ENCODE results near the gene USP27X. TPM values are rescaled to one million over a fixed set of nuclear protein-coding genes. Genes with fewer than 3 reads are reported as not detected.

The USP27X gene
- total RNA-seq = 3.1 and 3.4 TPM in 2 replicates

GRCh38 chrX:49878834-49879655 lies at the start of gene USP27X:
Gene USP27X, plus strand, starts transcription at chrX:49879484. Its CDS starts 824 bp downstream, at chrX:49880308.
- H3K27me3 ChIP-seq (ENCODE audit: control insufficient read depth, insufficient read depth, low read length) = no peaks in the 10 kb centered on the region
- peak; percentile 34 for DNase-seq (ENCODE audit: low read depth)

GRCh38 chrX:49838374-49838773 lies 40.9 kb upstream of the USP27X start:
- Histone ChIP-seq H3K4me3 (ENCODE audit: low read depth, low read length) (no peak overlapping the region), H3K36me3 (ENCODE audit: control insufficient read depth, insufficient read depth, low read length) (no peaks in the 10 kb centered on the region), H3K27me3 (ENCODE audit: control insufficient read depth, insufficient read depth, low read length) (no peaks in the 10 kb centered on the region)
- peak; percentile 63 for TF ChIP-seq CTCF (IDR thresholded peaks at IDR 0.05; ENCODE audit: insufficient read depth, low read length, poor library complexity, severe bottlenecking)
- no peak for DNase-seq (ENCODE audit: low read depth)

More at GRCh38 chrX:49878834-49879655, at the start of gene USP27X:
- TF ChIP-seq CTCF (IDR thresholded peaks at IDR 0.05; ENCODE audit: insufficient read depth, low read length, poor library complexity, severe bottlenecking) = peak; percentile 56
- H3K4me3 ChIP-seq (ENCODE audit: low read depth, low read length) = peak within 1 kb of the TSS; percentile 61
- no peaks in the 10 kb centered on the region for H3K36me3 ChIP-seq (ENCODE audit: control insufficient read depth, insufficient read depth, low read length)

- DNase-seq (ENCODE audit: low read depth) = peak; percentile 42
- Histone ChIP-seq H3K36me3 (ENCODE audit: control insufficient read depth, insufficient read depth, low read length) (no peaks in the 10 kb centered on the region), H3K27me3 (ENCODE audit: control insufficient read depth, insufficient read depth, low read length) (no peaks in the 10 kb centered on the region), H3K4me3 (ENCODE audit: low read depth, low read length) (no peak overlapping the region)
- TF ChIP-seq CTCF (IDR thresholded peaks at IDR 0.05; ENCODE audit: insufficient read depth, low read length, poor library complexity, severe bottlenecking) = peak; percentile 66
Observed at GRCh38 chrX:49840679-49841078, 38.6 kb upstream of the USP27X start.

GRCh38 chrX:49842621-49843020 lies 36.7 kb upstream of the USP27X start:
- Histone ChIP-seq H3K4me3 (ENCODE audit: low read depth, low read length) (no peak overlapping the region), H3K36me3 (ENCODE audit: control insufficient read depth, insufficient read depth, low read length) (no peaks in the 10 kb centered on the region), H3K27me3 (ENCODE audit: control insufficient read depth, insufficient read depth, low read length) (no peaks in the 10 kb centered on the region)
- TF ChIP-seq CTCF (IDR thresholded peaks at IDR 0.05; ENCODE audit: insufficient read depth, low read length, poor library complexity, severe bottlenecking) = no peak
- no peak for DNase-seq (ENCODE audit: low read depth)

GRCh38 chrX:49844611-49845010 lies 34.7 kb upstream of the USP27X start:
- no peak for TF ChIP-seq CTCF (IDR thresholded peaks at IDR 0.05; ENCODE audit: insufficient read depth, low read length, poor library complexity, severe bottlenecking)
- DNase-seq (ENCODE audit: low read depth) = no peak
- H3K27me3 ChIP-seq (ENCODE audit: control insufficient read depth, insufficient read depth, low read length) = no peaks in the 10 kb centered on the region
- no peaks in the 10 kb centered on the region for H3K36me3 ChIP-seq (ENCODE audit: control insufficient read depth, insufficient read depth, low read length)
- no peak overlapping the region for H3K4me3 ChIP-seq (ENCODE audit: low read depth, low read length)
